ENCODE results near the gene C1orf116.

DNA sequence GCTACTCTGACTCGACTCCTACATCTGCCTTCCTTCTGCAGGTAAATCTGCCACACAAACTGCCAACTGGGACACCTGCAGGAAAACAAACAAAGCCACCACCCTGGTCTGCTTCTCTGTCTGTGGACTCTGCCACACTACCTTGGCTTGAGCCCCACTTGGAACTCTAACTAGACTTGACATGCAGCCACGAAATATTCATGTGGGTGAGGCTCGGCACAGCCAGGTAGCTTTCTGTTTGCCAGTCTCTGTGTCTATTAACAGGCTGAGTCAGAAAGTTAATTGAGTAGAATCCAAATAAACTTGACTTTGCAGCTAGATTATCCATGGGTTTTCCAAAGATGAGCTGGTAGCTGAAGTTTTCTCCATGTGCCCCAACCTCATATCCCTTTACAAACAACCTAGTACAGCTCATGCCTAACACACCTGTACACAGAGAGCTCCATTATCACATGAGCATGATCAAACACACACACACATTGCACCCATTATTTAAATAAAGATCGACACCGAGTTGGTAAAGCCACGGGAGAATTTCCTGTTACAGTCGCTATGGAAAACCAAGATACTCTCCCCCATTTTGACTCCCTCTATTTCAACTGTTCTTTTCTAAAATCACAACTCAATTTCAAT lies 808 bp downstream of the C1orf116 start:
- no peak for TF ChIP-seq CTCF (conservative IDR thresholded peaks at IDR 0.05; ENCODE audit: low read depth, low read length)
- TF ChIP-seq EZH2 (IDR thresholded peaks at IDR 0.05; ENCODE audit: borderline replicate concordance, low read depth, low read length, poor library complexity, severe bottlenecking), result no peak

Data from A673 (cell line).